ENCODE measurements around the gene MIS18BP1.
"Not testable (repeated sequence)": the region's sequence is repeated elsewhere in the genome, so short reads cannot be mapped to it uniquely, and the experiment has no call there.

GRCh38 chr14:45213716-45214115 is 39.3 kb downstream of the MIS18BP1 start:
- not testable (repeated sequence) for TF ChIP-seq CTCF, POLR2A (IDR thresholded peaks at IDR 0.05)

Data from body of pancreas (tissue), 4 donors.